GM06990 (cell line): ENCODE data around the gene NYNRIN.

ENCODE experiments used
- DNase-seq: peaks from one replicate; pipeline ENCODE4 v3.0.0-alpha.2; 2011; ENCODE audit not compliant: insufficient read length; ENCODE audit errors: extremely low read depth
- H3K27me3 ChIP-seq: replicated peaks from 2 replicates; pipeline ENCODE4 v1.6.0; 2011; ENCODE audit warnings: low read length; ENCODE audit not compliant: control insufficient read depth, insufficient read depth
- H3K36me3 ChIP-seq: 2 replicates; pipeline ENCODE4 v1.5.1; 2011; ENCODE audit warnings: low read length; ENCODE audit not compliant: control insufficient read depth, insufficient read depth
- H3K4me3 ChIP-seq: replicated peaks from 2 replicates; pipeline ENCODE4 v1.5.1; 2011; ENCODE audit warnings: low read depth, mild to moderate bottlenecking, control low read depth, low read length
- TF ChIP-seq, protein P1 (sequence below): IDR thresholded peaks from 2 replicates; pipeline ENCODE4 v1.5.1; 2011; ENCODE audit warnings: low read length, control low read depth, mild to moderate bottlenecking, inconsistent platforms; ENCODE audit not compliant: insufficient read depth, poor library complexity, severe bottlenecking

Gene NYNRIN

DNA sequence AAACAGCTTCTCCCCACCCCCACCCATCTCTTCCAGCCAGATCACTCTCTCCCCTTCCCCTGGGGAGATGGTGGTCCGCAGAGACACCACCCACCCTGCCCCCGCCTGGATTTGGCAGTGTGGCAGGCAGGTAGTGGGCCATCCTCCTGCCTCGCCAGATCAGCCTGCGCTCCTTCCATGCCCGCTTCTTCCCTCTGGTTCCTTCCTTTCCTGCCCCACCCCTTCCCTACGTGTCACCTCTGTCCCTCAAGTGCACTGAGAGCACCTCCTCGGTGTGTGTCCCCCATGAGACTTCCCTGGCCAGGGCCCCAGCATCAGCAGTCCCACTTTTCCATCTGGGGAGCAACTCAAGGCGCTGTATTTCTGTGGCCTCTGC lies 632 bp downstream of the NYNRIN start:
- TF ChIP-seq, protein P1, sequence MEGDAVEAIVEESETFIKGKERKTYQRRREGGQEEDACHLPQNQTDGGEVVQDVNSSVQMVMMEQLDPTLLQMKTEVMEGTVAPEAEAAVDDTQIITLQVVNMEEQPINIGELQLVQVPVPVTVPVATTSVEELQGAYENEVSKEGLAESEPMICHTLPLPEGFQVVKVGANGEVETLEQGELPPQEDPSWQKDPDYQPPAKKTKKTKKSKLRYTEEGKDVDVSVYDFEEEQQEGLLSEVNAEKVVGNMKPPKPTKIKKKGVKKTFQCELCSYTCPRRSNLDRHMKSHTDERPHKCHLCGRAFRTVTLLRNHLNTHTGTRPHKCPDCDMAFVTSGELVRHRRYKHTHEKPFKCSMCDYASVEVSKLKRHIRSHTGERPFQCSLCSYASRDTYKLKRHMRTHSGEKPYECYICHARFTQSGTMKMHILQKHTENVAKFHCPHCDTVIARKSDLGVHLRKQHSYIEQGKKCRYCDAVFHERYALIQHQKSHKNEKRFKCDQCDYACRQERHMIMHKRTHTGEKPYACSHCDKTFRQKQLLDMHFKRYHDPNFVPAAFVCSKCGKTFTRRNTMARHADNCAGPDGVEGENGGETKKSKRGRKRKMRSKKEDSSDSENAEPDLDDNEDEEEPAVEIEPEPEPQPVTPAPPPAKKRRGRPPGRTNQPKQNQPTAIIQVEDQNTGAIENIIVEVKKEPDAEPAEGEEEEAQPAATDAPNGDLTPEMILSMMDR: no peak
- Histone ChIP-seq H3K27me3 (peaks cover 1% of the 10 kb centered on the region), H3K4me3 (no peak overlapping the region), H3K36me3 (no peaks in the 10 kb centered on the region)
- DNase-seq: no peak

DNA sequence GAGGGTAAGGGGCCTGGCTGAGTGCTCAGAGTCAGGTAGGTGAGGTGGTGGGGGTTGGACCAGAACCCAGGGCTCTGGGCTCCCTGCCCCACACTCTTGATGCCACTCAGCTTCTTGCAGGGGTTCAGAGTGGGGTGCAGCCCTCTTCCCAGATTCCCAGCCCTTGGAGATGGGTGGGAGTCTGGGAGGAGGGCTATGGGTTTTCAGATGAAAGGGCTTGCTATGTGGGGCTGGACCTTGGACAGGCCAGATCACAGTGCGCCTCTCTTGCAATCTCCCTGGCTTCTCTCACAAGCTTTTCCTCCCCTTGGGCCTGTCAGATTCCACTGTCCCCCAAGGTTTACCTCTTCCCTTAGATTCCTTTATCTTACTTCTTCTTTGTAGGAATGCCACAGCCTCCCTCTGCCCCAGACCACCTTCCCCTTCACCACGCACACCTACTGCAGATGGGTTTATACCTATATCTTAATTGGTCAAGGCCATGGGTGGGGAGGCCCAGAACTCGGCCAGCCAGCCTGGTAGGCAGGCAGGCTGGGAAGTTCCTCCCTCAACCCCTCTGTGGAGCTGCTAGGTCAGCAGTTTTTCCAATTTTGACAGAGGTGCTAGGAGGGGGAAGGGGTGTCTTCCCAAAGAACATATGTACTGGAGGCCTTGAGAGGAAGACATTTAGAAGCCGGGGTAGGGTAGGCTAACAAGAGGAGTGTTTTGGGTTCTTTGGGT lies 1.4 kb downstream of the NYNRIN start:
- DNase-seq: no peak
- Histone ChIP-seq H3K4me3 (no peak overlapping the region), H3K27me3 (peaks cover 1% of the 10 kb centered on the region), H3K36me3 (no peaks in the 10 kb centered on the region)
- TF ChIP-seq, protein P1: no peak

DNA sequence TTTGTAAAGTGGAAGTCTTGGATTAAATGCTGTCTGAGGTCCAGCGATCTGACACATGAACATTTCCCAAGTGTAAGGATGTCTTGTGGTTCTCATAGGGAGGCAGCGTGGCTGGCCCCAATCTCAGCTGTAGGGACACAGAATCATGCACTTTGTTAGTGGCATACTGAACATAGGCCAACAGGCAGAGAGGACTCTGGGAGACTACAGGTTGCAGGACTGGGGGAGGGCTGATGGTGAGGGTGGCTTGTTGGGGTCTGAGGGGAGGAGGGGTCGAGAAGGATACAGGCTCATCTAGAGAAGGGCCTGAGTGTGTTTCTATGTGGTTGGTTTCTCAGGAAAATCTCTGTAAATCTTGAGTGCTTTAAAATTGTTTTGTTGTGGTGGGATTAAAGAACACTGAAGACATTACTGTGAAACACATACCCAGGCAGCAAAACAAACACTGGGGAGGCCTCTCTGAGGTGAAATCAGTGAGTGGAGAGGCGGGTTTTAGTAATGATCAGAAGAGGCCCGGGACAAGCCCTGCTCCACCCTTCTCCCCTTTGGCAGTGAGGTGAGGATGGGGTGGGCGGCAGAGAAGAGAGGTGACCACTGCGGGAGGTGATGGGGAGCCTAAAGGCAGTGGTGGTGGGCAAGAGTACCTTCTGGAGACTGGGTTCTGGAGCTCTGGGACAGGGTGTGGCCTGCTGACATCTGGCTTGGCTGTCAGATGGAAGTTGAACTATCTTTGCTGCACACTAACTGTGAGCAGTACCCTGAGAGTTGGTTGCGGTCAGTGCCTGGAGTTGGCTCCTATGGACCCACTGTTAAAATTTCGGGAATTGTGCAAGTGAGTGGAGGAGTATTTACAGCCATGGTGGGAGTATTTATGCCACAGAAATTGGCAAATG lies 3.3 kb downstream of the NYNRIN start:
- TF ChIP-seq, protein P1: no peak
- Histone ChIP-seq H3K36me3 (no peaks in the 10 kb centered on the region), H3K4me3 (no peak overlapping the region), H3K27me3 (peaks cover 1% of the 10 kb centered on the region)
- no peak for DNase-seq

DNA sequence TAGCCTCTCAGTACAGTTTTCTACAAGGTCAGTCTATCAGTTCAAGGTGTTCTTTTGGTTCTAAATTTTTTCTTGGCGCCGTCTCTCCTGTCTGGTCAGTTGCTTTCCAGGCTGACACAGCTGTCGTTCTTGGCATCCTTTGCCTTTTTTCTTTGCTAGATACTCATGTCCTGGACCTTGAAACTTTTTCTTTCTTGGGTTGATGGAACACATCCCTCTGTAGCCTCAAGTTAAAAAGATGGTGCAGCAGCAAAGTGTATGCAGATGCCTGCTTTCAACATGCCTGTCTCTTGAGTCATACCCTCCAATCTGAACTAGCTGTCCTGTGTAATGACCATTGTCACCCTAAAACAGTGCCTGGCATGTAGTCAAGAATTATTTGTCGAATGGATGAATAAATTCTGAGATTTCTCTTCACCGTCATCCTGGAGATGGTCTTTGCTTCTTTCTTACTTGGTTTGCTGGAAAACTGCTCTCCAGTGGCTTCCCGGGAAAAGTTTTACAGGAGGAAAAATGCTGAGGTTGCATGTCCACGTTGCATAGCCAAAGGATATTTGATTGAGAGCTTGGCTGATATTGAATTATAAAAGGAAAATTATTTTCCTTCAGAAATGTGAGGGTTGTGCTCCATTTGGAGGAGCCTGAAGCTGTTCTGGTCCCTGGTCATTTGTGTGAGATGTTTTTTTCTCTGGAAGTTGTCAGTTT lies 4.6 kb downstream of the NYNRIN start:
- Histone ChIP-seq H3K4me3 (no peak overlapping the region), H3K36me3 (no peaks in the 10 kb centered on the region), H3K27me3 (peaks cover 1% of the 10 kb centered on the region)
- no peak for DNase-seq
- TF ChIP-seq, protein P1: no peak

DNA sequence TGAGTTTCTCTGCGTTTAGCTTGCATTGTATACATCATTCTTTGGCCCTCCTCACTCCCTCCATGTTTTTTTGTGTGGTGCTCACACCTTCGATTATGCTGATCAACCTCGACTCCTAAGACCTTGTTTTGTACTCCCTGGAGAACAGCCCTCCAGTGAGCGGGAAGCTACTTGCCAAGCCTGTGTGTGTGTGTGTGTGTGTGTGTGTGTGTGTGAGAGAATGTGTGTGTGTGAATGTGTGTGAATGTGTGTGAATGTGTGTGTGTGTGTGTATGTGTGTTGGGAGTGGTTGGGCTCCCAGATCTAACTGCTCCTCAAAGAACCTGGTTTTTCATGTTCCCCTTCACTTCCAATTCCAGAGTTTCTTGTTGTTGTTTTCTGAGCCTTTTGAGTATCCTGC lies 6.0 kb downstream of the NYNRIN start:
- H3K36me3 ChIP-seq: no peaks in the 10 kb centered on the region
- DNase-seq: no peak
- TF ChIP-seq, protein P1: no peak
- H3K27me3 ChIP-seq: peaks cover 1% of the 10 kb centered on the region
- no peak overlapping the region for H3K4me3 ChIP-seq
